HG03060 (cell line): ENCODE data around the gene HOXA6.

Source experiments
- ATAC-seq: cut with Tn5 transposase; IDR thresholded peaks from one replicate; pipeline ENCODE4 v1.9.1; 2021; ENCODE audit warnings: low read depth, moderate number of reproducible peaks; ENCODE audit not compliant: unreplicated experiment

Gene HOXA6

GRCh38 chr7:27152816-27153442, 5.4 kb upstream of the HOXA6 start:
- no peak for ATAC-seq

GRCh38 chr7:27151931-27152815, 4.6 kb upstream of the HOXA6 start, which contains the start of gene HOXA3:
HOXA3 (minus strand) TSS chr7:27152583; CDS start chr7:27110640, 41,943 bp downstream.
- no peak for ATAC-seq

- ATAC-seq, result no peak
Measured at GRCh38 chr7:27151341-27151930, 3.9 kb upstream of the HOXA6 start.

GRCh38 chr7:27150568-27151340, 3.2 kb upstream of the HOXA6 start:
- no peak for ATAC-seq

GRCh38 chr7:27149842-27150567, 2.4 kb upstream of the HOXA6 start:
- no peak for ATAC-seq

GRCh38 chr7:27148756-27149641, 1.4 kb upstream of the HOXA6 start:
- no peak for ATAC-seq

- no peak for ATAC-seq
Measured at GRCh38 chr7:27148031-27148755, 619 bp upstream of the HOXA6 start.

GRCh38 chr7:27146491-27147198, 929 bp downstream of the HOXA6 start:
- no peak for ATAC-seq

- ATAC-seq, result no peak
Measured at GRCh38 chr7:27145914-27146412, 1.6 kb downstream of the HOXA6 start.

GRCh38 chr7:27145165-27145913, 2.2 kb downstream of the HOXA6 start:
- ATAC-seq, result no peak

- ATAC-seq, result no peak
Measured at GRCh38 chr7:27144781-27145164, 2.8 kb downstream of the HOXA6 start.

- ATAC-seq, result no peak
Measured at GRCh38 chr7:27143950-27144780, 3.4 kb downstream of the HOXA6 start.

- ATAC-seq, result no peak
Measured at GRCh38 chr7:27143023-27143949, 4.3 kb downstream of the HOXA6 start, which contains the start of gene HOXA5. HOXA5 (minus strand) TSS chr7:27143681; CDS start chr7:27143607, 74 bp downstream.

- ATAC-seq, result no peak
Measured at GRCh38 chr7:27142580-27143022, 5.0 kb downstream of the HOXA6 start.
